HG03045 (cell line): Measurements from ENCODE around the gene WDR33.

Experiments used
- ATAC-seq: cut with Tn5 transposase; IDR thresholded peaks from one replicate; pipeline ENCODE4 v1.9.1; 2021; ENCODE audit warnings: mild to moderate bottlenecking, moderate library complexity; ENCODE audit not compliant: unreplicated experiment

WDR33 gene

DNA sequence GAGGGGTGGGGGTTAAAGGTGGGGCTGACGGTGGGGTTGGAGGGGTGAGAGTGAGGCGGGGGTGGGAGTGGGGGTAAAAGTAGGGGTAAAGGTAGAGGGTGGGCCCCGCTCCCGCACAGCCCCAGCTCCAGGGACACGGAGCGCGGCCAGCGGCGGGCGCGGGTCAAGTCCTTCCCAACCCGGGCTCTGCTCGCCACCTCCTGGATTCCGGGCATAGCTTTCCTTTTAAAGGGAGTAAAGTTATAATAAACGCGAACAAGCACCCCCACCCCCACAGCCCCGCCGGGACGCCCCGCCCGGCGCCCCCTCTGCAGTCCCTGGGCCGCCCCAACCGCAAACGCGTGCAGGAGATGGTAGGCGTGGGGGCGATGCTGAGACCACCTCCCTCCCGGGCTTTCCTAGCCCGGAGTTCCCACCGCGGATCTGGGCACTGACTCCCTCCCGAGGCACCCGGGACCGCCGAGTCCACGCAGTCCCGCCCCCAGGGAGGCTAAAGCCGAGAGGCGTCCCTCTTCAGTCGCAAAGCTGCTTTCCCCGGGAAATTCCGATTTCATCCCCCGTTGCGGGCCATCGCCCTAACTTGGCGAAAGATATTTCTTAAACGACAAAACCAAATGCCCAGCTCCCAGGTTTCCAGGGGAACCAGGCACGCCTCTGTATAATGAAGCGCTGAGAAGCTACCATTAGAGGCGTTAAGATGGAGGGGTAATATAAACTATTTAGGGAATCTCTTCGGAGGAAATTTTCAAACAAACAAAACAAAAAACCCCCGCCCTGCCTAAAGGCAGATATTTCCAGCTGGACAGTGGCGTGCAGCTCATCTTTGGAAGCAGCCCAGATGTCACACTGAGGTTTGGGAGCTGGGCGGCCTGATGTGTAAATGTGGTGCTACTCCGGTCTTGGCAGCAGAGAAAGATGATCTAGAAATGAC is 135.4 kb downstream of the WDR33 start, which contains the start of gene LIMS2:
TSS of gene LIMS2 (minus strand) at position 200 of the 931 bp plus-strand sequence. CDS start 506 bp downstream, outside the sequence.
- ATAC-seq, result no peak

DNA sequence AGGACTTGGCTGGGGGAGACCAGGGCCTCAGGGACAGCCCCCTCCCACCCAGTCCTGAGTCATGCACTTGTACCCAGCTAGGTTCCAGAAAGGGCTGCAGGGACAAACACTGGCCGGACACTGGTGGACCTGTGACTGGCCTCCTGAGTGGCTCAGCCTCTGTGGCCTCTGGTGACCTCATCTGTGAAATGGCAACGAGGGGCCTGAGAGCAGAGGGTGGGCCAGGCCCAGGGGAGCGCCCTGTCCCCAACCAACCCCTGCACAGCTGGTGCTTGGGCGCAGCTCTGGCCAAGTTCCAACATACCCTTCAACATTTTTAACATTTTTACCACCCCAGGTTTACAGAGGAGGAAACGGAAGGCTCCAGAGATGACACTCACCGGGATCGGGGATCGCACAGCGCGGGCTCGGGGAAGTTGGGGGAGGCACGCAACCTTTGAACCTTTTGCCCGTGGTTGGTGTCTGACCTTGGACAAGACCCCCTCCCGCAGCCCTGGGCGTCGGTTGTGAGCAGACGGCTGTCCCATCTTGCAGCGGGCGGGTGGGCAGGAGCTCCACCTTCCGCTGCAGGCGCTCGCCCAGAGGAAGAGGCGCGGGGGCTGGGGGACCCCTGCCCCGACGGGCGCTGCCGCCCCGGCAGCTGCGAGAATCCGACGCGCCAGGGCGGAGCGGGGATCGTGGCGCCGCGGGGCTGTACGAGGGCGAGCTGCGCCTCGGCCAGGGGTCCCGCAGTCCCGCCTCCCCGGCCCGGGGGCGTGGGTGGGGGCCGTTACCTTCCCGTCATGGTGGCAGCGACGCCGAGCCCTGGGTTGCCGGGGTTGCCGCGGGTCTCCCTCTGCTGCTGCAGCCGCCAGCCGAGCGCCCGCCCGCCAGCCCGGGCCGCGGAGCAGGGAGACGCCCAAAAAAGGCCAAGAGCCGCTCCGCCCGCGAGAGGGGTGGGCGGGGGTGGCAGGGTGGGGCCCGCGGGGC is 136.4 kb downstream of the WDR33 start:
- ATAC-seq, result no peak

DNA sequence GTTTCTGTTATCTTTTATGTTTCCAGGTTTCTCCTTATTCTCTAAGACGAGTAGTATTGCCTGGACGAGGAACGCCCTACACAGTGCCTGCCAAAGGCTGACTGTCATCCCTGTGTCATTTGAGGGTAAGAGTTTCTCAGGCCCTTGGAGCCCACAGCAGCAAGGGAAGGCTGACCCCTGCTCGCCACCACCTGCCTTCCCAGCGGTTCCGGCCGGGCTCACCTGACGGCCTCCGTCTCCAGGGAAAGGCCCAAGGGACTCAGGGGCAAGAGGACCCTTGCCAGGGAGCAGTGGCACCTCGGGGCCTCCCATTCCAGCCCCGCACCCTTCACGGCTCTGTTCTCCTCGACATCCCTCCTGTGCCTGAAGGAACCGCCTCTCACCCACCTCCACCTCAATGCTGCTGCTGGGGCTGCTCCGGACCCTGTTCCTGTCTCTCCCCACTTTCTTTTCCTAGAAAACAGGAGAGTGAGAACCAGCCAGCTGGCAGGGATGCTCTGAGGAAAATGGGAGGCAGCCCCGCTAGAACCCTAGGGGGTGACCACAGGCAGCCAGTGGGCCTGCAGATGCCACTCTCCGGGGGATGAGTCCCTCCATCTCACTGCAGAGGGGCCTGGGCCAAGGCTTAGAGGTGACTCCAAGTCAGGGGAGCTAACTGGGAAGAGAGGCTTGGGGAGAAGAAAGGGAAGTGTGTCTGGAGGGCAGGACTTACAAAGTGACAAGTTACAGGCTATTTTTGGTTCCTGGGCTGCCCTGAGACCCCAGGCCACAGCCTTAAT is 137.5 kb downstream of the WDR33 start:
- no peak for ATAC-seq

DNA sequence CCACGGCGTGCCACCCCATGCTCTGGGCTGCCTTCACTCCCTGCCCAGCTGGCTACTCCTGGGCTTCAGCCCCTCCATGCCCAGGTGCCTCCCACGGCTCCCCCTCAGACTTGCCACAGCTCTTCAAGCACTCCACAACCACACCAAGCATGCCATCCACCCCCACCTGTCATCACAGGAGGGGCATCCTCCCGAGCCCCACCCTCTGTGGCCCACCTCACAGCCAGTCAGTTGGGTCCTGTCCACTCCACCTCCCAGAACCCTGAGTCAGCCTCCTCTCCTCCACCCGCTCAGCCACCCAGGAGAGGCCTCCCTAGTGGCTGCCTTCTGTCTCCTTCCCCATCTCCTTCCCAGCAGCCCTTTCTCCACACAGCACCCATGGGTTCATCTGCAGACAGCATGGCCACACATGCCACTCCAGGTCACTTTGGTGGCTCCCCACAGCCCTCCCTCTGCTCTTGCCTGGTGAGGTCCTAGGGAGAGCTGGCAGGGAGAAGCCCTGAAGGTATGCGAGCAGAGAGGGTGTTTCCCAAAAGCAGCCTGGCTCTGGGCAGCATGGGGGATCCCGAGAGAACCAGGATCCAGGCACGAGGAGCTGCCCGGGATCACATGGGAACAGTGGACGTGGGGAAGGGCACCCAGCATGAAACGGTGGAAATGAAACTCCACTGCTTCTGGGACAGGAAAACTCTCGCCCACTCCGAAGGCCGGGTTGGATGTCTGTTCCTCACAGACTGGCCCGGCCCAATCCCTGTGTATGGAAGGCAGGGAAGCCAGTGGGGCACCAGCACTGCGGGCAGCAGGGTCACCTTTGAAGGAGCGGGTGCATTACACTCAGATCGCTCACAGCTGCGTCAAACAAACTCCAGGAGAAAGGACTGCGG is 138.4 kb downstream of the WDR33 start:
- no peak for ATAC-seq

- no peak for ATAC-seq
These were observed 139.2 kb downstream of the WDR33 start for GRCh38 chr2:127671557-127672302.

DNA sequence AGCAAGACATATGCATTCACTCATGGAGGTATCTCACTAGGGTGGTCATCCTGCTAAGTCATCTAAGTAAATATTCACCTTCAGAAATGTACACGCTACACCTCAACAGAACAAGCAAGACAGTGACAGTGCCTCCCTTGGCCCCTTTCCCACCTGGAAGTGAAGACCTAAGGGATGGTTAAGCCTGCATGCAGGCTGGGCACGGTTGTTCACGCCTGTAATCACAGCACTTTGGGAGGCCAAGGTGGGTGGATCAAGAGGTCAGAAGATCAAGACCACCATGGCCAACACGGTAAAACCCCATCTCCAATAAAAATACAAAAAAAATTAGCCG is 140.0 kb downstream of the WDR33 start:
- ATAC-seq, result no peak

- no peak for ATAC-seq
These were observed 140.7 kb downstream of the WDR33 start for GRCh38 chr2:127670055-127670956.

DNA sequence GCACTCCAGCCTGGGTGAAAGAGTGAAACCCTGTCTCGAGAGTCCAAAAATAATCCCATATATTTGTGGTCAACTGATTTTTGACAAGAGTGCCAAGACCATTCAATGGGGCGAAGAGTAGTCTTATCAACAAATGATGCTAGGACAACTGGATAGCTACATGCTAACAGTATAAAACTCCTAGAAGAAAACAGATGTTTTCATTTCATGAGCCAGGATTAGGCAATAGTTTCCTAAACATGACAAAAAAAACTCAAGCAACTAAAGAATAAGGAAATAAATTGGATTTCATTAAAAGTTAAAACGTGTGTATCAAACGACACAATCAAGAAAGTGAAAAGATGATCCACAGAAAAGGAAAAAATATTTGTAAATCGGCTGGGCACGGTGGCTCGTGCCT is 141.9 kb downstream of the WDR33 start:
- no peak for ATAC-seq

- ATAC-seq, result no peak
These were observed 145.6 kb downstream of the WDR33 start for GRCh38 chr2:127665267-127665893.

DNA sequence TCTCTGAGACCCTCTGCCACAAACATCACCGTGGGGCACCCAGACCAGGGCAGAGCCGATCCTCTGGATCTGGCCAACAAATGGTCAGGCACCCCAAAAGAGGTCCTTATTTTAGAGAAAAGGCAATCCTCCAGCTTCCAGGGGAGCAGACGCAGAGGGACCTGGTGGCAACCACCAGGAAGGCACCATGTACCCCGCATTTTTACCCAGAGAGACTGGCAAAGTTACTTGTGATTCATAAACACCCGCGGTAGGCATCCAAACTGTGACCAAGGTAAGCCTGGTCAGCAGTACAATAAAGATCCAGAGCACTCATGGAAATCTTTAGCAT is 146.1 kb downstream of the WDR33 start:
- ATAC-seq, result no peak

GRCh38 chr2:127664065-127664894 is 146.7 kb downstream of the WDR33 start:
- no peak for ATAC-seq

DNA sequence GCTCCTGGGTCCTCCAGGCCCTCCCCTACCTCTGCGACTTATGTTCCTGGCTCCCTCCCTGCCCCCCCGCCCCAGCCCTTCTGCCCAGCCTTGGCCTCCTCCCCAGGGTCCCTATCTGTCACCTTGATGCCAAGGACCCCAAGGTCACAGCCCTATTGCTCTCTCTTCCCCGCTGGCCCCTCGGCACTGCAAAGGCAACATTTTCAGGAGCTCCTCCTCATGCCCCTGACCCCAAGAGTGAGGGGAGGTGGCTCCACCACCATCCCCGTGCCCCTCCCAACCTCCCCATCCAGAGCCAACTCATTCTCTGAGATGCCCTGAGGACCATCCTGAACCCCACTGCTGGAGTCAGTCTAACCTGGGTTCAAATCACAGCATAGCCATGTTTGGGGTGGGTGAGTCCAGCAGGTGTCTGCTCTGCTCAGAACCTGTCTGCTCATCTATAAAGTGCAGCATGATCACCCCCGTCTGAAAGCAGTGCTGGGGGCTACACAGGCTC is 147.4 kb downstream of the WDR33 start:
- ATAC-seq, result no peak

DNA sequence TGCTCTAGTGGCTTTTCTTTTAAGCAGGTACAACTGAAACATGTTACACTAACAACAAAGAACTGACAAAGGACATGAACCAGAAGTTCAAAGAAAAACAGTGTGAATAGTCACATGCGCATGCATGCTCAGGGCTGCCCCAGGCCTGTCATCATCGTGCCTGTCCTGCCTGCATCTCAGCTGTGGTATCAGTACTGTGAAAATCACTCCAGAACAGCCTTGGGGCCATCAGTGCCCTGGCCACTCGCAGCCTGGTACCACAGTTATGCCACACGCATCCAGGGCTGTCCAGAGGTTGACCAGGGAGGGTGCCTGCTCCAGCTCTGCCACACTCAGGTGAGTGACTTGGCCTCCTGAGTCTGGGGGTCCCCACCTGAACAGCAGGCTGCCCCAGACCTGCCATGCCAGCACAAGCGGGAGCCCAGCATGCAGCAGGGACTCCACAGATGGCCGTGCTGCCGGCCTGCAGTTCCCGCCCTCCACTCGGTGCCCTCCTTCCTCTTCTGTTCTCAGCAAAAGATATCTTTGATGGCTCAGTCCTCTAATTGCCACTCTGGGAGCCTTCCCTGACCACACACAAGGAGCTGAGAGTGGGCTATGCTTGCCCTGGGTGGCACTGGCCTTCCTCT is 147.9 kb downstream of the WDR33 start:
- no peak for ATAC-seq

- ATAC-seq, result no peak
These were observed 148.9 kb downstream of the WDR33 start for GRCh38 chr2:127661949-127662510.

GRCh38 chr2:127661072-127661649 is 149.8 kb downstream of the WDR33 start:
- no peak for ATAC-seq

DNA sequence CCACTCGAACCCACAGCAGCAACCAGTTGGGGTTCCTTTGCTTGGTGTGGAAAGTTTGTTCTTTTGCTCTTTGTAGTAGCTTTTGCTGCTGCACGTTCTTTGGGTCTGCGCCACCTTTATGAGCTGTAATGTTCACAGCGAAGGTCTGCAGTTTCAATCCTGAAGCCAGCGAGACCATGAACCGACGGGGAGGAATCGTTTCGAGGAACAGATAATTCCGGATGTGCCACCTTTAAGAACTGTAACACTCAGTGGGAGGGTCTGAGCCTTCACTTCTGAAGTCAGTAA is 150.7 kb downstream of the WDR33 start:
- ATAC-seq, result no peak
